Measurements from ENCODE around the gene CYSTM1.

DNA sequence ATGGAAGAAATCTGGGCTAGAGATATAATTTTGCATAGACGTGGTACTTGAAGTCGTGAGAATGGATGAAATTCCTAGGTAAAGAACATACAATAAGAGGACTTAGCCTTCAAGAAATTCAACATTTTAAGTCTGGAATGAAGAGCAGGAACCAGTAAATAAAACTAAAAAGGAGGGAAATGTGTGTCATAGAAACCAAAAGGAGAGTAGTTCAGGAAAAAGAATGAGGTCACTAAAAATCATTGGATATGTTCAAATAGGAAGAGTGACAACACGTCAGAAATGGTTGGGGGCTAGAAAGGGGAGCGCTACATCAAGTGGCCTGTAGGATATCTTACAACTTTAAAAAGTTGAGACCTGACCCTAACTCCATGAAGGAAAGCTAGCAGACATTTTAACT is 83.9 kb downstream of the CYSTM1 start:
- no peak for TF ChIP-seq CTCF (IDR thresholded peaks at IDR 0.05)
- no peak for TF ChIP-seq POLR2A (IDR thresholded peaks at IDR 0.05)

Measured in body of pancreas (tissue), 4 donors.